HUES6 (cell line): ENCODE results near the gene LRP3.

Experiments used
- H3K27ac ChIP-seq: 2 replicates; pipeline ENCODE4 v1.7.0; 2013; ENCODE audit warnings: low read depth, mild to moderate bottlenecking, low read length, inconsistent platforms
- H3K27me3 ChIP-seq: 2 replicates; pipeline ENCODE4 v1.6.1; 2013; ENCODE audit warnings: low read length; ENCODE audit not compliant: control insufficient read depth, insufficient read depth
- H3K36me3 ChIP-seq: 2 replicates; pipeline ENCODE4 v1.6.1; 2013; ENCODE audit warnings: low read length; ENCODE audit not compliant: control insufficient read depth, insufficient read depth
- H3K4me1 ChIP-seq: 2 replicates; pipeline ENCODE4 v1.6.1; 2013; ENCODE audit warnings: low read length; ENCODE audit not compliant: control insufficient read depth, insufficient read depth
- H3K4me3 ChIP-seq: 2 replicates; pipeline ENCODE4 v1.5.1; 2013; ENCODE audit warnings: low read depth, low read length
- H3K9ac ChIP-seq: one replicate; pipeline ENCODE4 v1.6.1; 2013; ENCODE audit warnings: mild to moderate bottlenecking, low read length
- H3K9me3 ChIP-seq: 2 replicates; pipeline ENCODE4 v1.6.1; 2013; ENCODE audit warnings: low read depth, low read length; ENCODE audit not compliant: control insufficient read depth, insufficient read depth

Gene LRP3

GRCh38 chr19:33210266-33210940, 16.3 kb downstream of the LRP3 start:
- Histone ChIP-seq H3K36me3 (peaks cover 12% of the 10 kb centered on the region; the same call in 1 of the 2 replicates), H3K9me3 (no peaks in the 10 kb centered on the region), H3K27me3 (no peaks in the 10 kb centered on the region), H3K27ac (no peak overlapping the region), H3K4me3 (no peak overlapping the region), H3K9ac (no peak overlapping the region), H3K4me1 (no peaks in the 10 kb centered on the region)

- H3K27me3 ChIP-seq, result no peaks in the 10 kb centered on the region
- no peaks in the 10 kb centered on the region for H3K9me3 ChIP-seq
- no peak overlapping the region for H3K9ac ChIP-seq
- no peak overlapping the region for H3K27ac ChIP-seq
- no peak overlapping the region for H3K4me3 ChIP-seq
- peaks cover 5% of the 10 kb centered on the region; the same call in 1 of the 2 replicates for H3K4me1 ChIP-seq
- H3K36me3 ChIP-seq, result no peaks in the 10 kb centered on the region
These were observed 17.8 kb downstream of the LRP3 start for GRCh38 chr19:33211794-33212435.

GRCh38 chr19:33212436-33213172, 18.5 kb downstream of the LRP3 start:
- Histone ChIP-seq H3K36me3 (no peaks in the 10 kb centered on the region), H3K27me3 (no peaks in the 10 kb centered on the region), H3K4me3 (no peak overlapping the region), H3K9ac (no peak overlapping the region), H3K9me3 (no peaks in the 10 kb centered on the region), H3K4me1 (peaks cover 5% of the 10 kb centered on the region; the same call in 1 of the 2 replicates), H3K27ac (no peak overlapping the region)

- Histone ChIP-seq H3K36me3 (no peaks in the 10 kb centered on the region), H3K27me3 (no peaks in the 10 kb centered on the region), H3K9ac (no peak overlapping the region), H3K4me3 (no peak overlapping the region), H3K4me1 (peaks cover 5% of the 10 kb centered on the region; the same call in 1 of the 2 replicates), H3K9me3 (no peaks in the 10 kb centered on the region), H3K27ac (no peak overlapping the region)
These were observed 20.5 kb downstream of the LRP3 start for GRCh38 chr19:33214596-33214995.

GRCh38 chr19:33215438-33216197, 21.5 kb downstream of the LRP3 start:
- Histone ChIP-seq H3K36me3 (no peaks in the 10 kb centered on the region), H3K27me3 (peaks cover 2% of the 10 kb centered on the region; the same call in 1 of the 2 replicates), H3K4me3 (no peak overlapping the region), H3K27ac (no peak overlapping the region), H3K9ac (no peak overlapping the region), H3K9me3 (no peaks in the 10 kb centered on the region), H3K4me1 (peaks cover 5% of the 10 kb centered on the region; the same call in 1 of the 2 replicates)

GRCh38 chr19:33216198-33216830, 22.2 kb downstream of the LRP3 start:
- no peaks in the 10 kb centered on the region for H3K36me3 ChIP-seq
- H3K27ac ChIP-seq, result no peak overlapping the region
- H3K4me3 ChIP-seq, result no peak overlapping the region
- peaks cover 9% of the 10 kb centered on the region; the same call in 1 of the 2 replicates for H3K27me3 ChIP-seq
- peaks cover 5% of the 10 kb centered on the region; the same call in 1 of the 2 replicates for H3K4me1 ChIP-seq
- H3K9ac ChIP-seq, result no peak overlapping the region
- no peaks in the 10 kb centered on the region for H3K9me3 ChIP-seq

- Histone ChIP-seq H3K36me3 (no peaks in the 10 kb centered on the region), H3K4me3 (no peak overlapping the region), H3K9ac (no peak overlapping the region), H3K4me1 (peaks cover 5% of the 10 kb centered on the region; the same call in 1 of the 2 replicates), H3K27ac (no peak overlapping the region), H3K9me3 (no peaks in the 10 kb centered on the region), H3K27me3 (peaks cover 10% of the 10 kb centered on the region; the same call in 1 of the 2 replicates)
These were observed 23.8 kb downstream of the LRP3 start for GRCh38 chr19:33217881-33218280.

- Histone ChIP-seq H3K36me3 (no peaks in the 10 kb centered on the region), H3K27ac (no peak overlapping the region), H3K4me3 (no peak overlapping the region), H3K27me3 (peaks cover 23% of the 10 kb centered on the region), H3K9me3 (no peaks in the 10 kb centered on the region), H3K9ac (no peak overlapping the region), H3K4me1 (peaks cover 5% of the 10 kb centered on the region; the same call in 1 of the 2 replicates)
These were observed 25.2 kb downstream of the LRP3 start for GRCh38 chr19:33219261-33219815.

GRCh38 chr19:33220115-33220514, 26.0 kb downstream of the LRP3 start:
- no peaks in the 10 kb centered on the region for H3K36me3 ChIP-seq
- no peaks in the 10 kb centered on the region for H3K9me3 ChIP-seq
- H3K4me3 ChIP-seq, result no peak overlapping the region
- no peak overlapping the region for H3K27ac ChIP-seq
- peaks cover 30% of the 10 kb centered on the region for H3K27me3 ChIP-seq
- no peak overlapping the region for H3K9ac ChIP-seq
- H3K4me1 ChIP-seq, result peaks cover 5% of the 10 kb centered on the region; the same call in 1 of the 2 replicates

GRCh38 chr19:33220735-33221134, 26.6 kb downstream of the LRP3 start:
- H3K27me3 ChIP-seq, result peaks cover 36% of the 10 kb centered on the region
- H3K9ac ChIP-seq, result no peak overlapping the region
- no peaks in the 10 kb centered on the region for H3K36me3 ChIP-seq
- H3K4me1 ChIP-seq, result peaks cover 5% of the 10 kb centered on the region; the same call in 1 of the 2 replicates
- H3K27ac ChIP-seq, result no peak overlapping the region
- H3K4me3 ChIP-seq, result no peak overlapping the region
- no peaks in the 10 kb centered on the region for H3K9me3 ChIP-seq
